ENCODE results near the gene RBMS3.

DNA sequence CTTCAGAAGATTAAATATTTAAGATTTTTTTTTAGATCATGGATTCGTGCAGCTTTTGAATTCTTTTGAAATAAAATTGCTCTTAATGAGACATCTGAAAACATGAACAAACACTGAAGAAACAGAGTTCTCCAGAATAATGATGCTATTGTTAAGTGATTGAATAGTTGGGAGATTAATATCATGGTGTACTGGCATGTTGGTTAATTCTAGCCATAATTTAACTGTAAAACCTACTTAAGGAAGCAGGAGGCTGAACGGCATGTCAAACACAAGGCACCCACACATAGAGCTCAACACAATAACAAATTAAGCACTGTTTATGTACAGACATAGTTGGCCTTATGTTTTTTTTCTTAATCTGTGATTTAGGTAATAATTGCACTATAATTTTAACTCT lies 185.6 kb downstream of the RBMS3 start:
- TF ChIP-seq POLR2A (IDR thresholded peaks at IDR 0.05) = no peak
- TF ChIP-seq, protein P1, sequence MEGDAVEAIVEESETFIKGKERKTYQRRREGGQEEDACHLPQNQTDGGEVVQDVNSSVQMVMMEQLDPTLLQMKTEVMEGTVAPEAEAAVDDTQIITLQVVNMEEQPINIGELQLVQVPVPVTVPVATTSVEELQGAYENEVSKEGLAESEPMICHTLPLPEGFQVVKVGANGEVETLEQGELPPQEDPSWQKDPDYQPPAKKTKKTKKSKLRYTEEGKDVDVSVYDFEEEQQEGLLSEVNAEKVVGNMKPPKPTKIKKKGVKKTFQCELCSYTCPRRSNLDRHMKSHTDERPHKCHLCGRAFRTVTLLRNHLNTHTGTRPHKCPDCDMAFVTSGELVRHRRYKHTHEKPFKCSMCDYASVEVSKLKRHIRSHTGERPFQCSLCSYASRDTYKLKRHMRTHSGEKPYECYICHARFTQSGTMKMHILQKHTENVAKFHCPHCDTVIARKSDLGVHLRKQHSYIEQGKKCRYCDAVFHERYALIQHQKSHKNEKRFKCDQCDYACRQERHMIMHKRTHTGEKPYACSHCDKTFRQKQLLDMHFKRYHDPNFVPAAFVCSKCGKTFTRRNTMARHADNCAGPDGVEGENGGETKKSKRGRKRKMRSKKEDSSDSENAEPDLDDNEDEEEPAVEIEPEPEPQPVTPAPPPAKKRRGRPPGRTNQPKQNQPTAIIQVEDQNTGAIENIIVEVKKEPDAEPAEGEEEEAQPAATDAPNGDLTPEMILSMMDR (IDR thresholded peaks at IDR 0.05) = no peak
